HG03342 (cell line): ENCODE results near the gene CCDC15.
"Not testable (repeated sequence)": the region's sequence is repeated elsewhere in the genome, so short reads cannot be mapped to it uniquely, and the experiment has no call there.

Source experiments
- ATAC-seq: cut with Tn5 transposase; IDR thresholded peaks from one replicate; pipeline ENCODE4 v1.9.1; 2021; ENCODE audit warnings: mild to moderate bottlenecking, moderate library complexity; ENCODE audit not compliant: unreplicated experiment

The CCDC15 gene

GRCh38 chr11:124988063-124988462 is 34.1 kb downstream of the CCDC15 start:
- ATAC-seq = no peak

GRCh38 chr11:125001079-125001778 is 47.2 kb downstream of the CCDC15 start:
- no peak for ATAC-seq

- no peak for ATAC-seq
Measured at GRCh38 chr11:125001849-125002248, 47.8 kb downstream of the CCDC15 start.

GRCh38 chr11:125005491-125005890 is 51.5 kb downstream of the CCDC15 start:
- no peak for ATAC-seq

- no peak for ATAC-seq
Measured at GRCh38 chr11:125016413-125016812, 62.4 kb downstream of the CCDC15 start.

- no peak for ATAC-seq
Measured at GRCh38 chr11:125020342-125020741, 66.3 kb downstream of the CCDC15 start.

GRCh38 chr11:125022551-125022950 is 68.5 kb downstream of the CCDC15 start:
- ATAC-seq = no peak

- no peak for ATAC-seq
Measured at GRCh38 chr11:125025968-125026367, 72.0 kb downstream of the CCDC15 start.

- ATAC-seq = not testable (repeated sequence)
Measured at GRCh38 chr11:125029431-125029830, 75.4 kb downstream of the CCDC15 start.

GRCh38 chr11:125036933-125037332 is 82.9 kb downstream of the CCDC15 start:
- ATAC-seq = no peak

- no peak for ATAC-seq
Measured at GRCh38 chr11:125049164-125049792, 95.3 kb downstream of the CCDC15 start.

- ATAC-seq = no peak
Measured at GRCh38 chr11:125052047-125052446, 98.0 kb downstream of the CCDC15 start.

GRCh38 chr11:125053167-125053566 is 99.2 kb downstream of the CCDC15 start:
- no peak for ATAC-seq

GRCh38 chr11:125055107-125055715 is 101.2 kb downstream of the CCDC15 start:
- ATAC-seq = no peak

GRCh38 chr11:125056111-125056510 is 102.1 kb downstream of the CCDC15 start:
- not testable (repeated sequence) for ATAC-seq

GRCh38 chr11:125056931-125057692 is 103.1 kb downstream of the CCDC15 start:
- ATAC-seq = no peak

GRCh38 chr11:125057693-125058016 is 103.7 kb downstream of the CCDC15 start:
- no peak for ATAC-seq

- ATAC-seq = no peak
Measured at GRCh38 chr11:125061281-125061680, 107.3 kb downstream of the CCDC15 start.

GRCh38 chr11:125062218-125062930 is 108.4 kb downstream of the CCDC15 start:
- no peak for ATAC-seq

GRCh38 chr11:125062931-125063428 is 109.0 kb downstream of the CCDC15 start, which contains the start of gene SLC37A2:
Gene SLC37A2, plus strand, starts transcription at chr11:125063305. Its CDS starts 63 bp downstream, at chr11:125063368.
- ATAC-seq = peak; percentile 96
